ENCODE measurements around the gene IFNL2.

- TF ChIP-seq, protein P1, sequence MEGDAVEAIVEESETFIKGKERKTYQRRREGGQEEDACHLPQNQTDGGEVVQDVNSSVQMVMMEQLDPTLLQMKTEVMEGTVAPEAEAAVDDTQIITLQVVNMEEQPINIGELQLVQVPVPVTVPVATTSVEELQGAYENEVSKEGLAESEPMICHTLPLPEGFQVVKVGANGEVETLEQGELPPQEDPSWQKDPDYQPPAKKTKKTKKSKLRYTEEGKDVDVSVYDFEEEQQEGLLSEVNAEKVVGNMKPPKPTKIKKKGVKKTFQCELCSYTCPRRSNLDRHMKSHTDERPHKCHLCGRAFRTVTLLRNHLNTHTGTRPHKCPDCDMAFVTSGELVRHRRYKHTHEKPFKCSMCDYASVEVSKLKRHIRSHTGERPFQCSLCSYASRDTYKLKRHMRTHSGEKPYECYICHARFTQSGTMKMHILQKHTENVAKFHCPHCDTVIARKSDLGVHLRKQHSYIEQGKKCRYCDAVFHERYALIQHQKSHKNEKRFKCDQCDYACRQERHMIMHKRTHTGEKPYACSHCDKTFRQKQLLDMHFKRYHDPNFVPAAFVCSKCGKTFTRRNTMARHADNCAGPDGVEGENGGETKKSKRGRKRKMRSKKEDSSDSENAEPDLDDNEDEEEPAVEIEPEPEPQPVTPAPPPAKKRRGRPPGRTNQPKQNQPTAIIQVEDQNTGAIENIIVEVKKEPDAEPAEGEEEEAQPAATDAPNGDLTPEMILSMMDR (conservative IDR thresholded peaks at IDR 0.05; ENCODE audit: low read length): no peak
- TF ChIP-seq EZH2phosphoT487 (IDR thresholded peaks at IDR 0.05; ENCODE audit: borderline replicate concordance): no peak
These were observed 47.7 kb downstream of the IFNL2 start for GRCh38 chr19:39315933-39316332.
